Kidney capillary endothelial cell (primary cell): ENCODE data around the gene SOX15.

Experiments
- DNase-seq: peaks from one replicate; pipeline ENCODE4 v3.0.0-alpha.2; 2018; ENCODE audit warnings: low spot score

Gene SOX15

DNA sequence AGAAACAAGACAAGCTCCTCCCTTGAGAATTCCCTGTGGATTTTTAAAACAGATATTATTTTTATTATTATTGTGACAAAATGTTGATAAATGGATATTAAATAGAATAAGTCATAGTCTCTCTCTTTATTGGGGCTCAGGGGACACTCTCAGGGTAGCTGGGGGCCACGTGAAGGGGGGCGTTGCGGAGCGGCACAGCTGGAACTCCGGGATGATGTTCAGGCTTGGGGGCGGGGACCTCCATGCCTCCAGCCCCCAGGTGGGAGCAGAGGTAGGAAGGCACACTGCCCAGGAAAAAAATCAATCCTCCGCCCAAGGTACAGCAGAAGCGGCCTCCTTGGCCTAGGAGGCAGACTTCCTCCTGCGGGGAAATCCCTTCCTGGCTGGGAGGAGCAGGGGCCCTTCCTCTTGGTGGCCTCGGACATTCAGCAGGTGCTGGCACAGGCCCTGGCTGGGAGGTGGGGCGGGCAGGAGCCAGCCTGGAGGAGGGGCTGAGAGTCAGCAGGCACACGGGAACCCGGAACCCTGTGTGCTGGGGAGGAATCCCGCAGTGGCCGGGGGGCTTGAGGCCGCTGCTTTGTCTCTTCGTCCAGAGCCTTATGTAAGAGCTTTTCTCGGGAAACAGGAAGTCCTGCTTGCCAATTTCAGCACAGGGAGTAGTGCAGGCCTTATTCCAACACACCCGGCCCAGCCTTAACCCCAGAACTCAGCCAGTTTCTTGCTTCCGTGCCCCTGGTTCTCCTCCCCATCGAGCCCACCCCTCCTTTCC lies 31.9 kb downstream of the SOX15 start:
- DNase-seq: no peak

GRCh38 chr17:7557147-7557764 lies 32.6 kb downstream of the SOX15 start:
- DNase-seq: no peak

DNA sequence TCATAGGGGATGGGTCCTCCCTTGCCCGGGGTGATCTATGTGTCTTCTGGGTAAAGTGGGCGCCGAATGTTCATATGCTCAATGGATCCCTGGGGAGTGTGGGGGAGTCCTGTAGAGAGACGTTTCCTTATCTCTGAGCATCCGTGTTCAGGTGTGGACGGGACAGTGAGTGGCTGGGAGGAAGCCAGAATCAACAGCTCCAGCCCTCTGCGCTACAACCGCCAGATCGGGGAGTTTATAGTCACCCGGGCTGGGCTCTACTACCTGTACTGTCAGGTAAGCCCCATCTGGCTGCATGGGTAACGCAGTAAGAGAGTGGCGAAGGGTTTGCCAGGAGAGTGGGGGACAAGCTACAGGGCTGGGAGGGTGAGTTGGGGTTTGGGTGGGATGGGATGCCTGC lies 33.3 kb downstream of the SOX15 start:
- DNase-seq: no peak

GRCh38 chr17:7555320-7555948 lies 34.5 kb downstream of the SOX15 start:
- DNase-seq: no peak

GRCh38 chr17:7553356-7553755 lies 36.5 kb downstream of the SOX15 start:
- DNase-seq: no peak

- no peak for DNase-seq
These were observed 37.3 kb downstream of the SOX15 start for GRCh38 chr17:7552621-7553051.

- no peak for DNase-seq
These were observed 38.5 kb downstream of the SOX15 start for GRCh38 chr17:7551396-7551795.

DNA sequence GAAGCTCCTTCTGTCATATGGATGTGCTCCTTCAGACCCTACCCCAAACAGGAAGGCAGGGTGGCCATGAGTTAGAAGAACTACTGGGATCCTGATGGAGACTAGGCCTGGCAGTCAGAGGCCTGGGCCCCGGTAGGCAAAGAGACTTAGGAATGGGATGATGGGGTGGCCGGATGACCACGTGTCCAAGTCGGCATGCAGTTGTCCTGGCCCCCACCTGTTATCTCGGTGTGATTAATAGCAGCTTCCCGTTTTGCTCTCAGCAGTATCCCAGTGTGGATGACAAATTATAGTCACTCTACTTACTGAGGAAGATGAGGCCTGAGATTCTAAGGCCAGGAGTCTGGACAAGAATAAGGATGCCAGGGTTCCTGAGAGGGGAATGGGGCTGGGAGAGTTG lies 39.5 kb downstream of the SOX15 start:
- peak; percentile 16 for DNase-seq

- no peak for DNase-seq
These were observed 40.4 kb downstream of the SOX15 start for GRCh38 chr17:7549401-7550055.

DNA sequence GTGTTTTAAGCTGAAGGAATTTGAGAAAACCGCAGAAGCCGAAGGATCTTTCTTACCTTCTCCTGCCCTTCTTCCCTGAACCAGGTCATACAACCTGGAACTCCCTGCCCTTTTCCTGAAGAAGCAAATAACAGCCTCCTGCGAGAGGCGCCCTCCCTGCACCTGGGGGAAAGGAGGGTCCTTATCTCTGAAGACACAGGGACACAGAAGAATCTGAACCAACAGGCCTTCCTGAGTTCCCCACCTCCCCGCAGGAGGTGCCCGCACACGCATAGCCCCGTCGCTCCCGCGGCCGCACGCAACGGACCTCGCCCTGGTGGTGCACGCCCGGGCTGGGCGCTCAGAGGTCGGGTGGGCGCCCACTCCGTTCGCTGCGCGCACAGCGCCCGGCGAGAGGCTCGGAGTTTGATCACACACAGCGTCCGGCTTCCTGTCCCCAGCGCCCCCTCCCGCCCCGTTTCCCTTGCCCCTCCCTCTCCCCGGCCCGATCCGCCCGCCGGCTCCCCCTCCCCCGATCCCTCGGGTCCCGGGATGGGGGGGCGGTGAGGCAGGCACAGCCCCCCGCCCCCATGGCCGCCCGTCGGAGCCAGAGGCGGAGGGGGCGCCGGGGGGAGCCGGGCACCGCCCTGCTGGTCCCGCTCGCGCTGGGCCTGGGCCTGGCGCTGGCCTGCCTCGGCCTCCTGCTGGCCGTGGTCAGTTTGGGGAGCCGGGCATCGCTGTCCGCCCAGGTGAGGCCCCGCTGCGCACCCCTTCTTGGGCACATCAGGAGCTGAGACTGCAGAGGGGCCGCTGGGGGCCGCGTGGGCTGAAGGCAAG lies 41.1 kb downstream of the SOX15 start, which contains the start of gene TNFSF12:
Gene TNFSF12 (plus strand): TSS at position 474 of the 816 bp plus-strand sequence. CDS start 96 bp downstream, at position 570.
- DNase-seq: peak; percentile 21

DNA sequence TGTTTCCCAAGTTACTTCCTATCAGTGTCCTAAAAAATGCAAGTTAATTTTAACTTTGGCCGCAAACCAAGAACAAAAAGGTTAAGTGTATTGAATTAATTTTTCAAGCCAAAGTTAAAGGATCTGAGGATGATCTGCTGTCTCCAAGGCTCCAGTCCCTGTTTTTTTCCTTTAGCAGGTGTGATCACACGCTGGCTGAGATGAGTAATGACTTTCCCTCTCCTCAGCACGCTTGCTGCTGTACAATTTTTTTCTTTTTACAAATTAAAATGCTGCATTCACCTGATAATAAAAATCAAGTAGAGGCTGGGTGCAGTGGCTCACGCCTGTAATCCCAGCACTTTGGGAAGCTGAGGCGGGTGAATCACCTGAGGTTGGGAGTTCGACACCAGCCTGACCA lies 45.0 kb downstream of the SOX15 start:
- no peak for DNase-seq

DNA sequence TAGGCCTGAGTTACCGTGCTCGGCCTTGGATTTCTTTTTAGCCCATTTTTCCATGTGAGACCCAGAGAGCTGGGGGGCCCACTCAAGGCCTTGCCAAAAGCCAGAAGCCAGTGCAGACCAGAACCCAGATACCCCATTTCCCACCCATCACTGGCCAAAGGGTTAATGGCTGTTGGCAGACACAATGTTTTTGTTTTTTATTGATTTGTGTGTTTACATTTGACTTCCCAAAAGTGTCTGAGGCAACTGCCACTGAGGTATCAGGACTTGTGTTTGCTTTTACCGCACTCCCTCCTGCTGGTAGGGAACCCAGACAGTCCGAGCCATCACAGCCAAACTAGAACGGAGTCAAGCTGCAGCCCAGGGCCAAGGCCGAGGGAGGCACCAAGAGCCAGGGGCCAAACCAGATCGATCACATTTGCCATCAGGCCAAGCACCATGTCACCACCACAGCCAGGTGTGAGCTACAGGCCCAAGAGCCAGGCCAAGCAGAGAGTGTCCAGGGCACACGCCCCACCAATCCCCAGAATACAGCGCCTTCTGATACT lies 48.7 kb downstream of the SOX15 start:
- no peak for DNase-seq

- DNase-seq: peak; percentile 45
These were observed 50.9 kb downstream of the SOX15 start for GRCh38 chr17:7538891-7539545.
